ENCODE measurements around the gene NUP37.
A peak's percentile ranks its signal among the peaks of the same experiment; 100 is the strongest.
"Not testable (repeated sequence)": the region's sequence is repeated elsewhere in the genome, so short reads cannot be mapped to it uniquely, and the experiment has no call there.

Gene NUP37, protein sequence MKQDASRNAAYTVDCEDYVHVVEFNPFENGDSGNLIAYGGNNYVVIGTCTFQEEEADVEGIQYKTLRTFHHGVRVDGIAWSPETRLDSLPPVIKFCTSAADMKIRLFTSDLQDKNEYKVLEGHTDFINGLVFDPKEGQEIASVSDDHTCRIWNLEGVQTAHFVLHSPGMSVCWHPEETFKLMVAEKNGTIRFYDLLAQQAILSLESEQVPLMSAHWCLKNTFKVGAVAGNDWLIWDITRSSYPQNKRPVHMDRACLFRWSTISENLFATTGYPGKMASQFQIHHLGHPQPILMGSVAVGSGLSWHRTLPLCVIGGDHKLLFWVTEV

DNA sequence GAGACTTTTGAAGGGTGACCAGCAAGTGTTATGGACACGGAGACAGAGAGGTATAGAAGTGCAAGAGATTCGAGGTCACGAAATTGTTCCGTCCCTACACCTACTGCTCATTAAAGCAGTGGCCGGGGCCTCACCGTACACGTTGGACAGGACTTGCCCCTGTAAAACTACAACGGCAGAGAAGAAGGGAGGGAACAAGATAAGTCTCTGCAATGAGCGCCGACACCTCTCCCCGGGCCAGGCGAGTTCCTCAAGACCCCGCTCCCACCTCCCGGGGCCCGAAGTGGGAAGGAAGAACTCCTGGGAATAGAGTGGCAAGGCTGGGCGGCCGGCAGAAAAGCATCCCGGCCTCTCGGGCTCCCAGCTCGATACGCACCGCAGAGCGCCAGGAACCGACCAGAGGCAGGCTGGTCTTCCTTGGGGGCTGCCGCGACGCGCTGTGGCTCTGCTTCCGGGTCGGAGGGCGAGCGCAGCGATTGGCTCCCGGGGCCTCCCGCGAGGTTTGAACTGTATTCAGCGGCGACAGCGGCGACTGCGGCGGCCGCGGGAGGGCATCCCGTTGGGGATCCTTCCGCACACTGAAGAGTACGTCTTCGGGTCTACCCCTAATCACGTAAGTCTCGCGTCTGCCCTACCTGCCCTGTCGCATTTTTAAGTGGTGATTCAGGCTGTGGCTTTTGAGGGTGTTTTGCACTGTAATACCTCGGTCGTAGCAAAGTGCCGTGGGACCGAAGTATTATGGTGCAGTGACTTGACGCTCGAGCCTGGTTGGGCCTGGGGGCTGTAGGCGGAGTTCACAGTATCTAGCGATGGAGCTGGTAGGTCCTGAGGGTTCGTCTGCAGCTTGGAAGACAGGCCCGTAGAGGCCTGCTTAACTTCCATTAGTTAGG is at the start of gene NUP37, which contains the start of gene PARPBP:
Gene NUP37, minus strand, starts transcription at position 441 of the 890 bp plus-strand sequence. CDS start 1,596 bp downstream, outside the sequence.
Gene PARPBP, plus strand, starts transcription at position 510 of the 890 bp plus-strand sequence. CDS start 3,706 bp downstream, outside the sequence.
- peak; percentile 97 for DNase-seq (ENCODE audit: low spot score)

DNA sequence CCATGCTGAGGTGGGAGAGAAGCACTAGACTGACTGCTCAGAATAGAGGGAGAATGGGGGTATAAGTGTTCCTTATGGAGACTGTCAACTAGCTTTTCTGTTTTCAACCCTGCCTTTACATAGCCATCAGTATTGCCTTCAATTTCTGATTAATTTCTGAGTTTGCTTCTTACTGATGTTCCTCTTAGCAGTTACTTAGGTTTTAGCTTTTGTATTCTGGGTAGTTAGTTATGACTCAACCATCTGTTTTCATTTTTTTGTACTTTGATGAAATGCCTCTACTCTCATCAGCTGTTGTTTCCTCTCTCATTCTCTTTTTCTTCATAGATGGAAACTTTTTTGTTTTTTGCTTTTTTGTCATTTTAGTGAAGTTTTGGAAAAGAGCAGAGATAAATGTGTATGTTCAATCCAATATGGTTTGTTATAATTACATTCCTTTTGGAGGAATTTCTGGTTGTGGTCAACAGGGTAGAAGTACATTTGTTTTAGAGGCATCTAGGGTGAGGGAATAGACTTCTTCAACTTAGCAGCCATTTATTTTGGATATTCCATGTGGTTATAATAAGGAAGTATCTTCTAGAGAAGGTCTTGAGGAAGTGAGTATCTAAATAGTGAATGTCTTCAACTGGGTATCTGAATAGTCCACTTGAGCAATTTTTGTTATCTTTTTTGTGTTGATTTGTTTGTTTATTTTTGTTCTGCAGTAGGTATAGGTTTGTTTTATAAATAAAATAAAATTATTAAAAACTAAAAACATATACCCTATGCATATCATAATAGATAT is 48.1 kb upstream of the NUP37 start:
- peak; percentile 31 for DNase-seq (ENCODE audit: low spot score)

DNA sequence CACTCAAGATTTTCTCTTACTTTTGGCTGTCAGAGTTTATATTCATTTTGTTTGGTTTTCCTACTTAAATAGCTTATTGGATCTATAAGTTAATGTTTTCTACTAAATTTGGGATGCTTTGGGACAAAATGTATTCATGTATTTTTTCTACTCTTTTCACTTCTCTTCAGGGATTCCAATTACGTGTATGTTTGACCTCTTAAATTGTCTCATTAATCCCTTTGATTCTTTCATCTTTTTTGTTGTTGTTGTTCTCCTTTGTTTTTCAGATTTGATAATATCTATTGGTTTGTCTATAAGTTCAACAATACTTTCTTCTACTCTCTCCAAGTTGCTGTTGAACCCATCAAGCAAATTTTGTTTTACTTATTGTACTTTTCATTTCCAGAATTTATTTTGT is 43.5 kb upstream of the NUP37 start:
- no peak for DNase-seq (ENCODE audit: low spot score)

DNA sequence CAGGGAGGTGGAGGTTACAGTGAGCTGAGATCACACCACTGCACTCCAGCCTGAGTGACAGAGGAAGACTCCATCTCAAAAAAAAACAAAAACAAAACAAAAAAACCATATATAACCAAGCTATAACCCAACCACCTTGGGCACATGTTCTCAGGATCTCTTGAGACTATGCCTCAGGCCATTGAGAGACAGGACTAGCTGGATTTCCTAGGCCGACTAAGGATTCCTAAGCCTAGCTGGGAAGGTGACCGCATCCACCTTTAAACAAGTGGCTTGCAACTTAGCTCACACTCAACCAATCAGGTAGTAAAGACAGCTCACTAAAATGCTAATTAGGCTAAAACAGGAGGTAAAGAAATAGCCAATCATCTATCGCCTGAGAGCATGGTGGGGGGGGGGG is 35.3 kb upstream of the NUP37 start:
- DNase-seq (ENCODE audit: low spot score) = not testable (repeated sequence)

DNA sequence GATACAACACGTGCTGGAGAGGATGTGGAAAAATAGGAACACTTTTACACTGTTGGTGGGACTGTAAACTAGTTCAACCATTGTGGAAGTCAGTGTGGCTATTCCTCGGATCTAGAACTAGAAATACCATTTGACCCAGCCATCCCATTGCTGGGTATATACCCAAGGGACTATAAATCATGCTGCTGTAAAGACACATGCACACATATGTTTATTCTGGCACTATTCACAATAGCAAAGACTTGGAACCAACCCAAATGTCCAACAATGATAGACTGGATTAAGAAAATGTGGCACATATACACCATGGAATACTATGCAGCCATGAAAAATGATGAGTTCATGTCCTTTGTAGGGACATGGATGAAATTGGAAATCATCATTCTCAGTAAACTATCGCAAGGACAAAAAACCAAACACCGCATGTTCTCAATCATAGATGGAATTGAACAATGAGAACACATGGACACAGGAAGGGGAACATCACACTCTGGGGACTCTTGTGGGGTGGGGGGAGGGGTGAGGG is 27.2 kb upstream of the NUP37 start:
- not testable (repeated sequence) for DNase-seq (ENCODE audit: low spot score)

DNA sequence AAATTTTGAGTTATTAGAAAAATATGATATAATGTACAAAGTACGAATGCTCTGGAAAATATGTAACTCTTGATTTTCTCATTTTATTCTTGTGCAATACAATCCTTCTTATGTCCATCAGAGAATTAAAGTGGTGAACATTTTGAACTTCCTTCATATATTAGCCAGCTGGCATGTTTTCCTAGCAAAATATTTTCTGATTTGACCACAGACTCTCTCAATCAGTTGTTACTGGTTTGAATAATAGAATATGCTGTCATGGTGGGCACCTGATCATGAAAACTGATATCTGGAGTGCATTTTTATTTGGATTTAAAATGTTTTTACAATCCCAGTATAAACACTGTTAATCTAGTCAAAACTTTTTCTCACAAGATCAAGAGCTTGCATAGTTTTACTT is 24.3 kb upstream of the NUP37 start:
- no peak for DNase-seq (ENCODE audit: low spot score)

DNA sequence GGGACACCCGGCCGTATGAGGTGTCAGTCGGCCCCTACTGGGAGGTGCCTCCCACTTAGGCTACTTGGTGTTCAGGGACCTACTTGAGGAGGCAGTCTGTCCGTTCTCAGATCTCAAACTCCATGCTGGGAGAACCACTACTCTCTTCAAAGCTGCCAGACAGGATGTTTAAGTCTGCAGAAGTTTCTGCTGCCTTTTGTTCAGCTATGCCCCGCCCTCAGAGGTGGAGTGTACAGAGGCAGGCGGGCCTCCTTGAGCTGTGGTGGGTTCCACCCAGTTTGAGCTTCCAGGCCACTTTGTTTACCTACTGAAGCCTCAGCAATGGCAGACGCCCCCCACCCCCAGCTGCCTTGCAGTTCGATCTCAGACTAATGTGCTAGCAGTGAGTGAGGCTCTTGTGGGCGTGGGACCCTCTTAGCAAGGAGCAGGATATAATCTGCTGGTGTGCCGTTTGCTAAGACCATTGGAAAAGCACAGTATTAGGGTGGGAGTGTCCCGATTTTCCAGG is 23.0 kb upstream of the NUP37 start:
- not testable (repeated sequence) for DNase-seq (ENCODE audit: low spot score)

DNA sequence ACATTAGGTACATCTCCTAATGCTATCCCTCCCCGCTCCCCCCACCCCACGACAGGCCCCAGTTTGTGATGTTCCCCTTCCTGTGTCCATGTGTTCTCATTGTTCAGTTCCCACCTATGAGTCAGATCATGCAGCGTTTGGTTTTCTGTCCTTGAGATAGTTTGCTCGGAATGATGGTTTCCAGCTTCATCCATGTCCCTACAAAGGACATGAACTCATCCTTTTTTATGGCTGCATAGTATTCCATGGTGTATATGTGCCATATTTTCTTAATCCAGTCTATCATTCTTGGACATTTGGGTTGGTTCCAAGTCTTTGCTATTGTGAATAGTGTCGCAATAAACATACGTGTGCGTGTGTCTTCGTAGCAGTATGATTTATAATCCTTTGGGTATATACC is 17.7 kb upstream of the NUP37 start:
- DNase-seq (ENCODE audit: low spot score) = not testable (repeated sequence)

DNA sequence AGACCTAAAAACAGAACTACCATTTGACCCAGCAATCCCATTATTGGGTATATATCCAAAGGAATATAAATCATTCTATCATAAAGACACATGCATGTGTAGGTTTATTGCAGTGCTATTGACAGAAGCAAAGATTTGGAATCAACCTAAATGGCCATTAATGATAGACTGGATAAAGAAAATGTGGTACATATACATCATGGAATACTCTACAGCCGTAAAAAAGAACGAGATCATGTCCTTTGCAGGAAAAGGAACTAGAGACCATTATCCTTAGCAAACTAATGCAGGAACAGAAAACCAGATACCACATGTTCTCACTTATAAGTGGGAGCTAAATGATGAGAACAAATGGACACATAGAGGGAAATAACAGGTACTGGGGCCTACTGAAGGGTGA is 11.5 kb upstream of the NUP37 start:
- DNase-seq (ENCODE audit: low spot score) = not testable (repeated sequence)

DNA sequence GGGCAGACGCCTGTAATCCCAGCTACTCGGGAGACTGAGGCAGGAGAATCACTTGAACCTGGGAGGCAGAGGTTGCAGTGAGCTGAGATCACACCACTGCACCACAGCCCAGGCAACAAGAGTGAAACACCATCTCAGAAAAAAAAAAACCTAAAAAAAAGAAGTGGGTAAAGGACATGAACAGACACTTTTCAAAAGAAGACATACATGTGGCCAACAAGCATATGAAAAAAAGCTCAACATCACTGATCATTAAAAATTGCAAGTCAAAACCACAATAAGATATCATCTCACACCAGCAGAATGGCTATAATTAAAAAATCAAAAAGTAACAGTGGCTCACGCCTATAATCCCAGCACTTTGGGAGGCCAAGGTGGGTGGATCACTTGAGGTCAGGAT is 10.8 kb upstream of the NUP37 start:
- DNase-seq (ENCODE audit: low spot score) = not testable (repeated sequence)

DNA sequence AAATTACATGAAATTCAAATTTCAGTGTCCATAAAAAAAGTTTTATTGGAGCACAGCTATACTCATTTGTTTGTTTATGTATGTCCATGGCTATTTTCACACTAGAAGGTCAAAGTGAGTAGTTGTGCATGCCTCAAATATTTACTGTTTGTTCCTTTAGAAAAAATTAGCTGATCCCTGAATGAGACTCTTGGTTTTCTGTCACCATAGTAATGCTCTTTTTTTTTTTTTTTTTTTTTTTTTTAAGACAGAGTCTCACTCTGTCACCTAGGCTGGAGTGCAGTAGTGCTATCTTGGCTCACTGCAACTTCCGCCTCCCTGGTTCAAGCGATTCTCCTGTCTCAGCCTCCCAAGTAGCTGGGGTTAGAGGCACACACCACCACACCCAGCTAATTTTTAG is 1.4 kb upstream of the NUP37 start:
- DNase-seq (ENCODE audit: low spot score) = not testable (repeated sequence)

DNA sequence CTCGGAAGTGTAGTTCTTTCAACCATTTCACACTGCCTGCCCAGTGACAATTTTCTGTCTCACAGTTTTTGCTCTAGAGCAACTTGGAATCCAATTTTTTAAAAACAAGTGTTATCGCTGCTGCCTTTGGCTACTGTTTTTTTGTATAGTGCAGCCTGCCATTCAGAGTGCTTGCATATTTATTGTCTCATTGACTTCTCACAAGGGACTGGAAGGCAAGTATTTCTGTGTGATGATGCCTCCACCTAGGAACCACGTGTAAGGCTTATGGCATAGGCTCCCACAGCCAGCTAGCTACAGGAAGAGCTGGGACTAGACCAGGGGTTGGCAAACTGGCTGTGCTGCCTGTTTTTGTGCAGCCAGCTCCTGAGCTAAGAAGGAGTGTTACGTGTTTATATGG is 972 bp upstream of the NUP37 start:
- DNase-seq (ENCODE audit: low spot score) = peak; percentile 18

DNA sequence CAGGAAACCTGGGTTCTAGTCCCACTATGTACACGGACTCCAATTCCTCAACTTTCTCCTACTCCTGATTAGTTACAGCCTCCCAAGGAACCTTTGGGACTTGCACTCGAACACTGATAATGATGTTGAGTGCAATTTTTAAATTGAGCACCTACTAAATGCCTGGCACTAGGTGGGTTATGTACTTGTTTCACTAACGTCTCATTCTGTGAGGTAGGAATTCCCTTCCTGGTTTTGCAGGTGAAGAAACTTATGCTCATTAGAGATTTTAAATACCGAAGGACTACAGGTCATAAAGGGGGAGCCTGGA is 605 bp upstream of the NUP37 start:
- no peak for DNase-seq (ENCODE audit: low spot score)

DNA sequence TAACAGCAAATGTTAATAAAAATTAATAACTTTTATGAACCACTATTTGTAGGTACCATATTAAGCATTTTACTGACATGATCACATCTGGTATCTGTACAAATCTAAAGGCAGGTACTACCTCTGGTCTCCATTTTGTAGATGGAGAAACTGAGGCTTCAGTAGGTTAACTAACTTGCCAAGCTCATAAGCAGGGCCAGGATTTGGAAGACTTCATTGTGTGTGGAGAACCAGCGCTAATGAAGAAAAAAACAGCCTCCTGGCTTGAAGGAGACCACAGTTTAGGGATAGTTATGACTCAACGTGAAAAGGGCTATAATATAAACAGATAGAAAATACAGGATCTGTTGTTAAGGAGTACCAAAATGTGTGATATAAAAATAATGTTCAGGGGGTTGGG is 1.0 kb downstream of the NUP37 start:
- DNase-seq (ENCODE audit: low spot score) = no peak

DNA sequence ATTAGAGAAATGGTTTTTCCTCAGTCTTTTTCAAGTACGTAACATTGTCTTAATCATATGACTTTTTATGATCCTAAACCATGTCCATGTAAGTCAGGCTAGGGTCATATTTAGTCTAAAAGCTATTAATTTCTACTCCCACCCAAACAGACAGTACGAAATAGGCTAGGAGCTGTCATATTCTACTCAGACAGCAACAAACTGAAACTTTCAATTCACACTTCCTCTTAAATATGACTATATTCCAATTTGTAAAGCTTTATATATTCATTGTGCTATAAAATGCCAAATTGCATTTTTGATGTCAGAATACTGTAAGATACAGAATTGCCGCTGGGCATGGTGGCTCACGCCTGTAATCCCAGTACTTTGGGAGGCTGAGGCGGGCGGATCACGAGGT is 3.5 kb downstream of the NUP37 start:
- no peak for DNase-seq (ENCODE audit: low spot score)

DNA sequence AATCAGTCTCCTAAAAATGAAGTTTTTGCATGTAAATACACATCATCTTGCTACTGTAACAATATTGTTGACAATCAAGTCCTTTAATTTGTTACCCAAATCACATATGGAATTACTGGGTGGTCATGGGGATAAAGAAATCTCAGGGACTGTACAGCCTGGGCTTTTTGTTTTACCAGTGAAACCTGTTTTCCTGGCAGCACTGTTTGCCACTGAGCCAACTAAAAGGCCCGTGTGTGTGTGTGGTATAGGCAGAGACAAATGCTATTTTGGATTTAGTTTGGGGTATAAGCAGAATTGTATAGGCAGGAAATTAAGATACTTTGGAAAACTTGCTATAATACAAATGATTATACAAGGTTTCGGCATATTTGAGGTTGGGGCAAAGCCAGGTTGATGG is 5.7 kb downstream of the NUP37 start:
- no peak for DNase-seq (ENCODE audit: low spot score)

DNA sequence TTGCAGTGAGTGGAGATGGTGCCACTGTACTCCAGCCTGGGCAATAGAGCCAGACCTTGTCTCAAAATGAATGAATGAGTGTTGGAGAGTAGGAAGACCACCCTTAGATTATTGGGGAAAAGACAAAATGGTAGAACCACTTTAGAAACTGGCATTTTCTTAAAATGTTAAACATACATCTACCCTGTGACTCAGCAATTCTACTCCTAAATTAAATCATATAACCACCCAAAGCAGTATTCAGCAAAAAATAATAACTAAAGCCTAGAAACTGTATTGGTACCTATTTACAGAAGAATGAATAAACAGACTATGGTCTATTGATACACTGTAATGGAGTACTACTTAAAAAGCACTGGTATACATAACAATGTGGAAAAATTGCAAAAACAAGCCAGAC is 9.1 kb downstream of the NUP37 start:
- no peak for DNase-seq (ENCODE audit: low spot score)

DNA sequence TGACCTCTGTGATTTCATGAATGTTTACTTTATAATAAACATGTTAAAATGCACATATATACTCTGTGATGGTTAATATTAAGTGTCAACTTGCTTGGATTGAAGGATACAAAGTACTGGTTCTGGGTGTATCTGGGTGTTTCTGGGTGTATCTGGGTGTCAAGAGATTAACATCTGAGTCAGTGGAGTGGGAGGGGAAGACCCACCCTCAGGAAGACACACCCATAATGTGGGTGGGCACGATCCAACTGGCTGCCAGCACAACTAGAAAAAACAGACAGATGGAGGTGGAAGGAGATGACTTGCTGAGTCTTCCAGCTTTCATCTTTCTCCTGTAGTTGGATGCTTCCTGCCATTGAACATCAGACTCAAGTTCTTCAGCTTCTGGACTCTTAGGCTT is 11.9 kb downstream of the NUP37 start:
- DNase-seq (ENCODE audit: low spot score) = no peak

DNA sequence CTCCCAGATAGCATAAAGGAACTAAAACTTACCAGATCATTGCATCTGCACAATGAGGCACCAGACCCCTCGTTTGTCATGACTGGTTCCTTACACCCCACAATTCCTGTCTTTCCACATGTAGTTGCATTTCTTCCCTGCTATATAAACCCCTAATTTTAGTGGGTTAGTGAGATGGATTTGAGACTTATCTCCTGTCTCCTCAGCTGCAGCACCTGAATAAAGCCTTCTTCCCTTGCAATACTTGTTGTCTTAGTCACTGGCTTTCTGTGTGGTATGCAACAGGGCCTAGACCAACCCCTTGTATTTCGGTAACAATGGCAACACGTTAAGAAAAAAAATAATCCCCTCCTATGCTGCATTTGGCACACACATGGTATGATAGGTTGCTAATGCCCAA is 13.0 kb downstream of the NUP37 start:
- no peak for DNase-seq (ENCODE audit: low spot score)

DNA sequence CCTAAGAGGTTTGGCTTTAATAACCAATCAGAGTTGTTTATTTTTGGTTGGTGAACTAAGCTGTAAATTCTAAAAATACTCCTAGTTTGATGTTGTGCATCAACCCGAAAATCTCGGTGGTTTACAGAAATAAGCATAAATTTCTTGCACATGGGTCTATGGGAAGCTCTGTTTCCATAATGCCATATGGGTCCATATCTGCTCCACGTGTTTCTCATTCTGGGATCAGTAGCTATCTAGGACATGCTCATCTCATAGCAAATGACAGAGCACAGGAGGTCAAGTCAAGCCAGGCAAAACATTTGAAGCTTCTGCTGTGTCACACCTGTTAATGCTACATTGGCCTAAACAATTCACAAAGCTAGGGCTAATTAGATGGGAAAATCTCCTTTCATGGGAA is 23.1 kb downstream of the NUP37 start:
- no peak for DNase-seq (ENCODE audit: low spot score)

DNA sequence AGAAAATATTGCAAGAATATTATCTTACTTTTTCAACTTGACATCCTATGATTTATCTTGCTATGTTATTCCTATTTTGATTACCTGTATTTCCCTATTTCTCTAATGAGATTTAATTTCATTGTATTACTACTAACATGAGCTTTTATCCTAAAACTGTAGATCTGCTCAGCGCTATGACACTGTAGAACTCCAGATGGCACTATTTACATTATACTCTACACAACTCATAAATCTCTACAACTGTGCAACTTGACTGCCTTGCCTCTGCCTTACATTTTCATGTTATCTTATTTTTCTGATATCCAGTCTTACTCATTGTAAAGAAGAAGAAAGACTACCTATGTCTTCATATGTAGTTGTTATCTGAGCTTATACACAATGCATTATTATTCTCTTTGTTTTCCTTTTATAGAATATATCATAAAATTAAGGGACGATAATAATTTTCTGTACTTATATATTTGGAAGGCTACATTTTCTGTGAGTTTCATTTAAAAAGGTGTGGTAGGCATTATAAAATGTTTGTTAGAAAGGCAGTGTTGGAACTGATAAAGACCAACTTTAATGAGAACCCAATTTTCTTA is 24.1 kb downstream of the NUP37 start:
- peak; percentile 26 for DNase-seq (ENCODE audit: low spot score)

DNA sequence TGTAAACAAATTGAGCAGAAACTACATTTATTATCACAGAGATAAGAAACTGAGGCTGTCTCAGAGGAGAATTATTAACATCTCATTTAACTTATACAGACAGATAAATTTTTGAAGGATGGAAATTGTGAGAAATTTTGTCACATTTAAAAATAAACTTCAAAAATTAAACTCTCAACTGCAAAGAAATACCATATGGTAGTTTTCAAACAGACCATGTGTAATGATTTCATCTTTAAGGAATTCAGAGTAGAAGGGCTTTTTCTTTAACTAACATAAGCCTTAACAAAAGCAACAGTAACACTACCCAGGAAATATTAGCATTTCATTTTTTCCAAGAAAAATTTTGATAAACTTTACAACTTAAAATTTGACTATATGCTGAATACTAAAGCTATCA is 26.6 kb downstream of the NUP37 start:
- DNase-seq (ENCODE audit: low spot score) = peak; percentile 40

Data from GM03348 (cell line).